Measurements from ENCODE around the gene ADM.

ADM gene

GRCh38 chr11:10289765-10290380, 15.0 kb upstream of the ADM start:
- no peak for DNase-seq

GRCh38 chr11:10291801-10292638, 12.9 kb upstream of the ADM start:
- DNase-seq: peak; percentile 16

- peak; percentile 92 for DNase-seq
Measured at GRCh38 chr11:10293423-10294289, 11.2 kb upstream of the ADM start, which contains the start of gene SBF2. Gene SBF2, minus strand, starts transcription at chr11:10294219. Its CDS starts 150 bp downstream, at chr11:10294069.

- peak; percentile 79 for DNase-seq
Measured at GRCh38 chr11:10294290-10294953, 10.5 kb upstream of the ADM start.

GRCh38 chr11:10295064-10295901, 9.6 kb upstream of the ADM start:
- no peak for DNase-seq

GRCh38 chr11:10298342-10298741, 6.5 kb upstream of the ADM start:
- peak; percentile 86 for DNase-seq

- peak; percentile 89 for DNase-seq
Measured at GRCh38 chr11:10301656-10302358, 3.1 kb upstream of the ADM start.

- no peak for DNase-seq
Measured at GRCh38 chr11:10302359-10302743, 2.5 kb upstream of the ADM start.

GRCh38 chr11:10302744-10303557, 1.9 kb upstream of the ADM start:
- DNase-seq: peak; percentile 67

- DNase-seq: peak; percentile 96
Measured at GRCh38 chr11:10303558-10304363, 1.1 kb upstream of the ADM start.

- peak; percentile 53 for DNase-seq
Measured at GRCh38 chr11:10305262-10305963, 540 bp downstream of the ADM start.

- peak; percentile 37 for DNase-seq
Measured at GRCh38 chr11:10305964-10306918, 1.4 kb downstream of the ADM start.

- DNase-seq: no peak
Measured at GRCh38 chr11:10307022-10307399, 2.1 kb downstream of the ADM start.

GRCh38 chr11:10307400-10308200, 2.7 kb downstream of the ADM start:
- DNase-seq: peak; percentile 97

GRCh38 chr11:10308201-10308954, 3.5 kb downstream of the ADM start:
- no peak for DNase-seq

Data from fibroblast of skin of back (primary cell).